HEK293T (cell line): ENCODE measurements around the gene NQO1.

Experiments
- CTCF ChIA-PET: fragments of 350-600 bp; formaldehyde crosslinking; extraction: SDS; loops from one replicate; lab custom pipeline; 2021; ENCODE audit warnings: antibody characterized with exemption, inconsistent platforms; lab: Yijun Ruan, JAX
- POLR2A ChIA-PET: fragments of 350-600 bp; formaldehyde crosslinking; extraction: SDS; loops from one replicate; lab custom pipeline; 2020; ENCODE audit warnings: antibody characterized with exemption, inconsistent platforms; lab: Yijun Ruan, JAX
- DNase-seq: peaks from one replicate; pipeline ENCODE4 v3.0.0; 2012; ENCODE audit warnings: mixed read lengths; ENCODE audit errors: extremely low spot score
- ARNT ChIP-seq: fragments of 450-650 bp; IDR thresholded peaks from 2 replicates; pipeline ENCODE4 v1.6.1; 2017; ENCODE audit warnings: mild to moderate bottlenecking
- BHLHE40 ChIP-seq: fragments of 450-650 bp; IDR thresholded peaks from 2 replicates; pipeline ENCODE4 v1.6.1; 2016; ENCODE audit warnings: mild to moderate bottlenecking, moderate library complexity, borderline replicate concordance
- CTBP1 ChIP-seq: fragments of 450-650 bp; IDR thresholded peaks from 2 replicates; pipeline ENCODE4 v1.6.1; 2016; ENCODE audit warnings: borderline replicate concordance
- ELF4 ChIP-seq: fragments of 450-650 bp; IDR thresholded peaks from 2 replicates; pipeline ENCODE4 v1.6.1; 2017; ENCODE audit warnings: antibody characterized with exemption
- FOXA1 ChIP-seq: fragments of 450-650 bp; IDR thresholded peaks from 2 replicates; pipeline ENCODE4 v1.6.1; 2016; ENCODE audit warnings: mild to moderate bottlenecking
- FOXK2 ChIP-seq: fragments of 450-650 bp; IDR thresholded peaks from 2 replicates; pipeline ENCODE4 v1.6.1; 2016; ENCODE audit warnings: mild to moderate bottlenecking
- FOXM1 ChIP-seq: fragments of 450-650 bp; IDR thresholded peaks from 2 replicates; pipeline ENCODE4 v1.6.1; 2017; ENCODE audit warnings: mild to moderate bottlenecking, borderline replicate concordance
- HDGF ChIP-seq: fragments of 450-650 bp; IDR thresholded peaks from 2 replicates; pipeline ENCODE4 v1.6.1; 2017; ENCODE audit warnings: antibody characterized with exemption, borderline replicate concordance
- L3MBTL2 ChIP-seq: fragments of 450-650 bp; conservative IDR thresholded peaks from 2 replicates; pipeline ENCODE4 v1.6.1; 2016; ENCODE audit warnings: mild to moderate bottlenecking
- LEF1 ChIP-seq: fragments of 450-650 bp; IDR thresholded peaks from 2 replicates; pipeline ENCODE4 v1.6.1; 2017; ENCODE audit warnings: mild to moderate bottlenecking, borderline replicate concordance
- NFRKB ChIP-seq: fragments of 450-650 bp; IDR thresholded peaks from 2 replicates; pipeline ENCODE4 v1.6.1; 2016; ENCODE audit warnings: mild to moderate bottlenecking, moderate library complexity
- SP1 ChIP-seq: fragments of 450-650 bp; IDR thresholded peaks from 2 replicates; pipeline ENCODE4 v1.6.1; 2017
- SUZ12 ChIP-seq: fragments of 450-650 bp; IDR thresholded peaks from 2 replicates; pipeline ENCODE4 v1.6.1; 2016; ENCODE audit warnings: mild to moderate bottlenecking
- TARDBP ChIP-seq: fragments of 450-650 bp; IDR thresholded peaks from 2 replicates; pipeline ENCODE4 v1.6.1; 2016
- ZNF384 ChIP-seq: fragments of 450-650 bp; IDR thresholded peaks from 2 replicates; pipeline ENCODE4 v1.6.1; 2016
- TF ChIP-seq, protein P1 (sequence below): fragments of 450-650 bp; IDR thresholded peaks from 2 replicates; pipeline ENCODE4 v1.6.1; 2016

NQO1 gene

DNA sequence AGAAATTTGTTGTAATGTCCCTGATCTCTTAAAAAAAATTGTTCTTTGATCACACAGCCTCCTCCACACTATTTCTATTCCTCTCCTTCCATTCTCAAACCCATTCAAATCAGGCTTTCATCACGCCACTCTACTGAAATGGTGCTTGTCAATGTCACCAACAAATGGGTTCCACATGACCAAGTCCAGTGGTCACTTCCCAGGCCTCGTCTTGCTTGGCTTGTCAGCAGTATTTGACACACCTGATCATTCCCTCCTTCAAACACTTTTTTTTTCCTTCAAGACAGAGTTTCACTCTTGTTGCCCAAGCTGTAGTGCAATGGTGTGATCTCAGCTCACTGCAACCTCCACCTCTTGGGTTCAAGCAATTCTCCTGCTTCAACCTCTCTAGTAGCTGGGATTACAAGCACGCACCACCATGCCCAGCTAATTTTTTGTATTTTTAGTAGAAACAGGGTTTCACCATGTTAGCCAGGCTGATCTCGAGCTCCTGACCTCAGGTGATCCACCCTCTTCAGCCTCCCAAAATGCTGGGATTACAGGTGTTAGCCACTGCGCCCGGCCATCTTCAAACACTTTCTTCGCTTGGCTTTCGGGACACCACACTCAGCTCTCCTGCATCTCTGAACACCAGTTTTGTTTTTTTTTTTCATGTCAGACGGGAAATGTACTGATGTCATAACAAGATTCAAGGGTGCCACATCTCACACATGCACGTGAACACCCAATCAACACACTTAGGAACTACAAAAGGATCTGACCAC, 18.3 kb downstream of the NQO1 start:
- POLR2A ChIA-PET = interaction anchor here (3.7 kb wide), 1 partner anchor 47 kb away, joined by 10 read pairs; the partner anchor contains the start of gene NOB1
- no peak for DNase-seq
- no peak for TF ChIP-seq ELF4
- no peak for TF ChIP-seq BHLHE40
- TF ChIP-seq L3MBTL2 = no peak
- no peak for TF ChIP-seq TARDBP
- no peak for TF ChIP-seq CTBP1
- TF ChIP-seq ZNF384 = no peak
- TF ChIP-seq FOXK2 = no peak
- no peak for TF ChIP-seq NFRKB
- no peak for TF ChIP-seq SP1
- TF ChIP-seq ARNT = no peak
- TF ChIP-seq FOXM1 = no peak
- no peak for TF ChIP-seq HDGF
- TF ChIP-seq, protein P1, sequence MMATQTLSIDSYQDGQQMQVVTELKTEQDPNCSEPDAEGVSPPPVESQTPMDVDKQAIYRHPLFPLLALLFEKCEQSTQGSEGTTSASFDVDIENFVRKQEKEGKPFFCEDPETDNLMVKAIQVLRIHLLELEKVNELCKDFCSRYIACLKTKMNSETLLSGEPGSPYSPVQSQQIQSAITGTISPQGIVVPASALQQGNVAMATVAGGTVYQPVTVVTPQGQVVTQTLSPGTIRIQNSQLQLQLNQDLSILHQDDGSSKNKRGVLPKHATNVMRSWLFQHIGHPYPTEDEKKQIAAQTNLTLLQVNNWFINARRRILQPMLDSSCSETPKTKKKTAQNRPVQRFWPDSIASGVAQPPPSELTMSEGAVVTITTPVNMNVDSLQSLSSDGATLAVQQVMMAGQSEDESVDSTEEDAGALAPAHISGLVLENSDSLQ = no peak
- TF ChIP-seq FOXA1 = no peak
- no peak for TF ChIP-seq LEF1
- no peak for TF ChIP-seq SUZ12
- CTCF ChIA-PET = interaction anchor here (0.6 to 1.3 kb wide), 3 partner anchors 9 to 222 kb away, joined by 3 read pairs; partner anchors contain the start of gene NOB1

DNA sequence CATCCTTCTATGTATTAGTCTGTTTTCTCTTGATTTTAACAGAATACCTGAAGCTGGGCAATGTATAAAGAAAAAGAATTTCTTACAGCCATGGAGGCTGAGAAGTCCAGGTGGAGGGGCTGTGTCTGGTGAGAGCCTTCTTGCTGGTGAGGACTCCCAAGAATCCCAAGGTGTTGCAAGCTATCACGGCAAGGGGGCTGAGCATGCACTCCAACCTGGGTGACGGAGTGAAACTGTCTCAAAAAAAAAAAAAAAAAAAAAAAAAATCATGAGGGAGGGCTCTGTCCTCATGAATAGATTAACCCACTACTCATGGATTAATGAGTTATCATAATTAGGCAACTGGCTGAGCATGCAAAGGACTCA, 19.4 kb downstream of the NQO1 start:
- ChIA-PET CTCF (no interaction called here), POLR2A (interaction anchor here (1.3 kb wide), 1 partner anchor 48 kb away, joined by 5 read pairs; the partner anchor contains the start of gene NOB1)
- TF ChIP-seq ZNF384 (no peak), HDGF (no peak), TARDBP (no peak), ARNT (no peak), CTBP1 (no peak), L3MBTL2 (no peak), FOXM1 (no peak), SUZ12 (no peak)
- TF ChIP-seq, protein P1 = no peak
- no peak for DNase-seq

- POLR2A ChIA-PET = interaction anchor here (1.3 kb wide), 1 partner anchor 48 kb away, joined by 5 read pairs; the partner anchor contains the start of gene NOB1
- CTCF ChIA-PET = no interaction called here
- TF ChIP-seq ELF4 (no peak), SUZ12 (no peak), FOXA1 (no peak), ZNF384 (no peak), LEF1 (no peak), FOXM1 (no peak), TARDBP (no peak), FOXK2 (no peak), CTBP1 (no peak)
- TF ChIP-seq, protein P1 = no peak
- DNase-seq = no peak
Observed at GRCh38 chr16:69706256-69706974, 19.9 kb downstream of the NQO1 start.

- ChIA-PET POLR2A (interaction anchor here (1.0 kb wide), 1 partner anchor 59 kb away, joined by 3 read pairs; the partner anchor contains the start of gene WWP2), CTCF (no interaction called here)
- TF ChIP-seq CTBP1 (no peak), ZNF384 (no peak), FOXM1 (no peak), HDGF (no peak), NFRKB (no peak), SP1 (no peak), SUZ12 (no peak), TARDBP (no peak), LEF1 (no peak), FOXK2 (no peak), FOXA1 (no peak), ELF4 (no peak), BHLHE40 (no peak), ARNT (no peak), L3MBTL2 (no peak)
- TF ChIP-seq, protein P1 = no peak
- no peak for DNase-seq
Observed at GRCh38 chr16:69703638-69704037, 22.7 kb downstream of the NQO1 start.

- DNase-seq = no peak
- ChIA-PET CTCF (no interaction called here), POLR2A (no interaction called here)
- no peak for TF ChIP-seq LEF1
- TF ChIP-seq ELF4 = no peak
- TF ChIP-seq SUZ12 = no peak
- no peak for TF ChIP-seq BHLHE40
Observed at GRCh38 chr16:69701866-69702265, 24.5 kb downstream of the NQO1 start.
